22Rv1 (cell line): ENCODE results near the gene EME1.

Experiments used
- ZFX ChIP-seq: fragments of 450-650 bp; IDR thresholded peaks from 2 replicates; pipeline ENCODE4 v1.6.1; 2017; ENCODE audit warnings: antibody characterized with exemption, borderline replicate concordance
- TF ChIP-seq, protein P1 (sequence below): fragments of 450-650 bp; IDR thresholded peaks from 2 replicates; pipeline ENCODE4 v1.5.1; 2017; ENCODE audit warnings: mild to moderate bottlenecking

DNA sequence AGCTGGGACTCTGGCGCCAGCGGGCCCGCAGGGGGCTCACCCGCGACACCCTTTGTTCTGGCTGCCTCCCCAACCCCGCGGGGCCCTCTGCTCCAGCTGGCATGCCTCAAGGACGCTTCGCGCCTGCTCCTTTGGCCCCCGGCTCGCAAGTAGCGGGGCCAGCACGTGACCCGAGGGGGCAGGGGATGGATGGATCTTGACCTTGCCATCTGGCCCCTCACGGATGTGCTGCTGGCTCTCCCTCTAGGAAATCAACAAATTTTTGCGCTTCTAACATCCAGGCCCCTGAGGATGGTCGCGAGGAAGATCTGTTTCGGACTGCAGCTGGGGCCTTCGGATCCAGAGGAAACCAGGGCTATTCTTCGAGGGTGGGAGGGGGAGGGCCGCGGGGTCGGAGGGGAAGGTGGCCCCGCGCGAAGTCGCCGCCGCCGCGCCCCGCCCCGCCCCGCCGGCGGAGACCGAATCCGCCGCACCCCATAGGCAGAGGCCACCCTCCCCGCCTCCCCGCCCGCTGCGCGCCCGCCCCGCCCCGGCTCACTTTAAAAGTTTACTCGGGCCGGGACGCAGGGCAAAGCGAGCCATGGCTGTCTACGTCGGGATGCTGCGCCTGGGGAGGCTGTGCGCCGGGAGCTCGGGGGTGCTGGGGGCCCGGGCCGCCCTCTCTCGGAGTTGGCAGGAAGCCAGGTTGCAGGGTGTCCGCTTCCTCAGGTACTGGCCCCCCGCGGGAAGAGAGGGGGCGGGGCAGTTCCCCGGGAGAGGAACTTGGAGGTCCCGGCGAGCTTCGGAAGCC is 52.8 kb downstream of the EME1 start, which contains the start of gene ACSF2:
- TF ChIP-seq, protein P1, sequence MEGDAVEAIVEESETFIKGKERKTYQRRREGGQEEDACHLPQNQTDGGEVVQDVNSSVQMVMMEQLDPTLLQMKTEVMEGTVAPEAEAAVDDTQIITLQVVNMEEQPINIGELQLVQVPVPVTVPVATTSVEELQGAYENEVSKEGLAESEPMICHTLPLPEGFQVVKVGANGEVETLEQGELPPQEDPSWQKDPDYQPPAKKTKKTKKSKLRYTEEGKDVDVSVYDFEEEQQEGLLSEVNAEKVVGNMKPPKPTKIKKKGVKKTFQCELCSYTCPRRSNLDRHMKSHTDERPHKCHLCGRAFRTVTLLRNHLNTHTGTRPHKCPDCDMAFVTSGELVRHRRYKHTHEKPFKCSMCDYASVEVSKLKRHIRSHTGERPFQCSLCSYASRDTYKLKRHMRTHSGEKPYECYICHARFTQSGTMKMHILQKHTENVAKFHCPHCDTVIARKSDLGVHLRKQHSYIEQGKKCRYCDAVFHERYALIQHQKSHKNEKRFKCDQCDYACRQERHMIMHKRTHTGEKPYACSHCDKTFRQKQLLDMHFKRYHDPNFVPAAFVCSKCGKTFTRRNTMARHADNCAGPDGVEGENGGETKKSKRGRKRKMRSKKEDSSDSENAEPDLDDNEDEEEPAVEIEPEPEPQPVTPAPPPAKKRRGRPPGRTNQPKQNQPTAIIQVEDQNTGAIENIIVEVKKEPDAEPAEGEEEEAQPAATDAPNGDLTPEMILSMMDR = no peak
- no peak for TF ChIP-seq ZFX
